ENCODE data around the gene HOXC10.

Gene HOXC10

DNA sequence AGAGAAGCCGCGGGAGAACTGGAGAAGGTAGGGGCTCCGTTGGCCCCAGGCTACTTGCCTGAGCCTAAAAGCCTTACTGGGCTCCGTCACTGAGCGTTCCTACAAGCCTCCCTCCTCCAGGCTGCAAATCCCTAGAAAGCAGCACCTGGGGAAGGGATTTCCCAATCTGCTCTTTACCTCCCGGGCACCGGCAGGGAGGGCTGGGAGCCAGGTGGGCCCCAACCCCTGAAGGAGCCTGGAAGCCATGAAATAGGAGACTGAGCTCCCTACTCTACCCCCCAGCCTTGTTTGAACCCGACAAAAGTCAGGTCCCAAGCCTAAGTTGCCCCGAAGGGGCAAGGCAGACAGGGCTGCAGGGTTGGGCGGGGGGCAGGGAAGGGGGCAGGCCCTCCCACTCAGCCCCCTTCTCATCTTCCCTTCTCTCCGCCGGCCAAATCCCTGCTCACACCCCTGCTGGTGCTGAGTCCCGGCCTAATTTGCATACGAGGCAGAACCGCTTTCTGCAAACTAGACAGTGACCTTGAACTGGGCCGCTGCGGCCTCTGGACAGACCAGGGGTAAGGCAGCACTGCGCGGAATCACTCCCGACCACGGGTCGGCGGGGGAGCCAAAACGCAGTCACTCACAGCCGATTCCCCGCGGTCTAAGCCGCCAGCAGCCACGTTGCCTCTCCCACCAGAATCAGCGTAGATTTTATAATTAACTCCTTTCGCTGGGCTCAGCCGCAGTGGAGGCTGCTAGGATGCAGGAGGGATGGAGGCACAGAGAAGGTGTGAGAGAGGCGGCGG lies 34.0 kb upstream of the HOXC10 start:
- in situ Hi-C loops (cut with MboI; ENCODE audit: low sequenced_read_pairs, unreplicated experiment), result no loop called here
- TF ChIP-seq, protein P1, sequence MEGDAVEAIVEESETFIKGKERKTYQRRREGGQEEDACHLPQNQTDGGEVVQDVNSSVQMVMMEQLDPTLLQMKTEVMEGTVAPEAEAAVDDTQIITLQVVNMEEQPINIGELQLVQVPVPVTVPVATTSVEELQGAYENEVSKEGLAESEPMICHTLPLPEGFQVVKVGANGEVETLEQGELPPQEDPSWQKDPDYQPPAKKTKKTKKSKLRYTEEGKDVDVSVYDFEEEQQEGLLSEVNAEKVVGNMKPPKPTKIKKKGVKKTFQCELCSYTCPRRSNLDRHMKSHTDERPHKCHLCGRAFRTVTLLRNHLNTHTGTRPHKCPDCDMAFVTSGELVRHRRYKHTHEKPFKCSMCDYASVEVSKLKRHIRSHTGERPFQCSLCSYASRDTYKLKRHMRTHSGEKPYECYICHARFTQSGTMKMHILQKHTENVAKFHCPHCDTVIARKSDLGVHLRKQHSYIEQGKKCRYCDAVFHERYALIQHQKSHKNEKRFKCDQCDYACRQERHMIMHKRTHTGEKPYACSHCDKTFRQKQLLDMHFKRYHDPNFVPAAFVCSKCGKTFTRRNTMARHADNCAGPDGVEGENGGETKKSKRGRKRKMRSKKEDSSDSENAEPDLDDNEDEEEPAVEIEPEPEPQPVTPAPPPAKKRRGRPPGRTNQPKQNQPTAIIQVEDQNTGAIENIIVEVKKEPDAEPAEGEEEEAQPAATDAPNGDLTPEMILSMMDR (IDR thresholded peaks at IDR 0.05; ENCODE audit: borderline replicate concordance, control extremely low read depth, extremely low read depth, insufficient read depth, missing control alignments), result no peak
- no peak for DNase-seq (ENCODE audit: low spot score)

- TF ChIP-seq, protein P1 (IDR thresholded peaks at IDR 0.05; ENCODE audit: borderline replicate concordance, control extremely low read depth, extremely low read depth, insufficient read depth, missing control alignments), result no peak
- in situ Hi-C loops (cut with MboI; ENCODE audit: low sequenced_read_pairs, unreplicated experiment), result no loop called here
- no peak for DNase-seq (ENCODE audit: low spot score)
Observed at GRCh38 chr12:53951577-53952334, 33.2 kb upstream of the HOXC10 start.

- in situ Hi-C loops (cut with MboI; ENCODE audit: low sequenced_read_pairs, unreplicated experiment), result no loop called here
- TF ChIP-seq, protein P1 (IDR thresholded peaks at IDR 0.05; ENCODE audit: borderline replicate concordance, control extremely low read depth, extremely low read depth, insufficient read depth, missing control alignments), result no peak
- no peak for DNase-seq (ENCODE audit: low spot score)
Observed at GRCh38 chr12:53952335-53952694, 32.6 kb upstream of the HOXC10 start.

DNA sequence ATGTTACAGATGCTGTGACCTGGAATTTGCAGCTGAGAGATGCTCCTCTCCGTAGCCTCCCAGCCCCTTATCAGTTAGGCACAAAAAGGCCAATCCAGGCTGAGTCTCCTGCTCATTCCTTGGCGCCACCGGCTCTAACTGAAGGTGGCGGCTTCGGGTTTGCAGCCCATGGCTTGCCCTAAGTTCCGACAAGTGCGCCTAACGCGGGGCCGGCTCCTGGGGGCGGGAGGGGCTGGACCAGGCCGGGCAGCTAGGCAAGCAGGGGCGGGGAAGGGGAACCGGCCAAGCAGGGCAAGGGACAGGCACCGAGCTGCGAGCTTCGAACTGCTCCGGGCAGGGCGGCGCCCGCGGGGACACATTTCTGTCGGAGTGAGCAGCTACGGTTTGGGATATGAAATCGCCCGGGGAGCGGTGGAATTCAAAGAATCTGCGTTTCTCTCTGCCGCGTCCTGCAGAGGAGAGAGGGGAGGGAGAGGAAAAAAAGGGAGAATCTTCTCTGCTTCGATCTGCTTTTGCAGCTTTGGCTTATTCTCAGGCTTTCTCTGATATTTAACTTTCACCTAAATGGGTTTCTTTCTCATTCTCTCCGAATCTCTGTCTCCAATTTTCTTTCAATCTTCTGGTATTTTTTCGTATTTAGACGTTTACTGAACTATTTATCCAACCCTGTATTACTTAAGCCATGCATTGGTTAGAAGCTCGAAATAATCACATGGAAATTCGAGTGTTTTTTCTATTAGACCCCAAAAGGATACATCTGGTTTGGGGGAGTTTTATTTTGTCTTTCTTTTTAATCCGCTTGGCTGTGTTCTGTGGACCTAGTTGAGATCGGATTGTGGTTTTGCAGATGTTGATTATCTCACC lies 31.8 kb upstream of the HOXC10 start:
- TF ChIP-seq, protein P1 (IDR thresholded peaks at IDR 0.05; ENCODE audit: borderline replicate concordance, control extremely low read depth, extremely low read depth, insufficient read depth, missing control alignments), result no peak
- no peak for DNase-seq (ENCODE audit: low spot score)
- in situ Hi-C loops (cut with MboI; ENCODE audit: low sequenced_read_pairs, unreplicated experiment), result no loop called here

DNA sequence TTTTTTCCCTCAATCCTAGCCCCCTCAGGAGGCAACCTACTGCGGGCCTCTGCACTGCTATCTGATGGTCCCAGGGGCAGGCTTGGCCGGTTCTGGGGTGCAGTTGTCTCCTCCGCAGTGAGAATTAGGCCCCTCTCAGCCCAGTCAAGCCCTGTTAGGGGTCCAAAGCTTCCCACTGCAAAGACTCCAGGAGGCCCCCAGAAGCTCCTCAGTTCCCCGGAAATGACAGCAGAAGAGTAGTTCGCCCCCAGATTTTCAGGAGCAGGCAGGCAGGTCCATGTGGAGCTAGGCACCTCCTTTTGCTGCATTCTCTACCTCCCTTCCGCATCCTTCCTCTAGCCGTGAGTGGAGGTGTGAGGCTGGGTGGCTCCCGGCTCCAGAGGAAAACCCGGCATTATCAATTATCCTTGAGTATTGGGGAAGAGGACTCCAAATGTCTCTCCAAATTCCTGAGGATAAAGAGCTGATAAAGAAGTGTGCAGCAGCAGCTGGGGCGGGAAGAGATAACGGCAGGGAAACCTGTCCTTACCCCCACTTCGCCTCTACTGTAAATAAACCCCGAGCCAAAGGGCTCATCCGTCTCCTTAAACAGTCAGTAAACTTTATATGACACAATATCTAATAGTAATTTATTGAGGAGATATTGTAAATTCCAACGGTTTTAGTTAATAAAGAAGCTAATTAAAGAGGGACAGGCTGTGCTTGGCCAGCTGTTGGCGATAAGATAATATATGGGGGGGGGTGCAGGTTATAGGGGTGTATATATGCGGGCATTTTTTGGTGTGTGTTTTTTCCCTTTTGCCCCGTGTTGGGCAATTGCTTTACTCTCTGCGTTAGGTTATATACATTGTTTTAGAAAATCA lies 30.9 kb upstream of the HOXC10 start:
- TF ChIP-seq, protein P1 (IDR thresholded peaks at IDR 0.05; ENCODE audit: borderline replicate concordance, control extremely low read depth, extremely low read depth, insufficient read depth, missing control alignments), result no peak
- in situ Hi-C loops (cut with MboI; ENCODE audit: low sequenced_read_pairs, unreplicated experiment), result no loop called here
- DNase-seq (ENCODE audit: low spot score), result no peak

Measured in GM13976 (cell line).